Mesenchymal stem cell (in vitro differentiated cells and primary cell): Measurements from ENCODE around the gene MED27.
A peak's percentile ranks its signal among the peaks of the same experiment; 100 is the strongest.
"Not testable (repeated sequence)": the region's sequence is repeated elsewhere in the genome, so short reads cannot be mapped to it uniquely, and the experiment has no call there.

Experiments used
- DNase-seq: peaks from one replicate; pipeline ENCODE4 v3.0.0-alpha.2; 2013
- H2AFZ ChIP-seq: one replicate; pipeline ENCODE4 v1.6.1; 2013; ENCODE audit warnings: low read depth, mild to moderate bottlenecking, control low read depth, inconsistent platforms, low read length, moderate library complexity
- H2AK5ac ChIP-seq: 2 replicates; pipeline ENCODE4 v1.6.1; 2013; ENCODE audit warnings: low read length, moderate library complexity, mild to moderate bottlenecking, inconsistent platforms; ENCODE audit not compliant: severe bottlenecking
- H2BK120ac ChIP-seq: one replicate; pipeline ENCODE4 v1.6.1; 2013; ENCODE audit warnings: low read depth, mild to moderate bottlenecking, inconsistent platforms, low read length, moderate library complexity
- H2BK12ac ChIP-seq, 2 experiments: one replicate each; pipeline ENCODE4 v1.6.1; 2013; ENCODE audit warnings: inconsistent platforms in 2 of 2, low read length in 2 of 2, mild to moderate bottlenecking in 2 of 2, moderate library complexity in 2 of 2, control low read depth in 1 of 2
- H2BK15ac ChIP-seq: one replicate; pipeline ENCODE4 v1.6.1; 2013; ENCODE audit warnings: mild to moderate bottlenecking, low read depth, inconsistent platforms; ENCODE audit not compliant: poor library complexity, severe bottlenecking
- H2BK5ac ChIP-seq: 2 replicates; pipeline ENCODE4 v1.6.1; 2013; ENCODE audit warnings: low read depth, mild to moderate bottlenecking, low read length, control low read depth, inconsistent platforms; ENCODE audit not compliant: poor library complexity, severe bottlenecking
- H3K14ac ChIP-seq, 2 experiments: one replicate each; pipeline ENCODE4 v1.6.1; 2013; ENCODE audit warnings: inconsistent platforms in 2 of 2, low read length in 2 of 2, control low read depth in 1 of 2, mild to moderate bottlenecking in 1 of 2, moderate library complexity in 1 of 2
- H3K18ac ChIP-seq, 2 experiments: one replicate each; pipeline ENCODE4 v1.6.1; 2013; ENCODE audit warnings: inconsistent platforms in 2 of 2, low read length in 2 of 2, control low read depth in 1 of 2, low read depth in 1 of 2, mild to moderate bottlenecking in 1 of 2
- H3K23ac ChIP-seq, 2 experiments: one replicate each; pipeline ENCODE4 v1.6.1; 2013; ENCODE audit warnings: inconsistent platforms in 2 of 2, low read length in 2 of 2, mild to moderate bottlenecking in 2 of 2, moderate library complexity in 2 of 2, control low read depth in 1 of 2
- H3K27ac ChIP-seq: 2 replicates; pipeline ENCODE4 v1.5.1; 2013; ENCODE audit warnings: mild to moderate bottlenecking, moderate library complexity, low read length, control low read depth, inconsistent platforms; ENCODE audit not compliant: poor library complexity, severe bottlenecking
- H3K27me3 ChIP-seq, 2 experiments: 2 replicates each; pipeline versions ENCODE4 v1.6.1 to v1.7.0; 2013; ENCODE audit warnings: low read length in 2 of 2, mild to moderate bottlenecking in 2 of 2, moderate library complexity in 2 of 2, control low read depth in 1 of 2, inconsistent platforms in 1 of 2; ENCODE audit not compliant: control insufficient read depth in 1 of 2, insufficient read depth in 1 of 2
- H3K36me3 ChIP-seq, 2 experiments: 2 replicates each; pipeline versions ENCODE4 v1.6.1 to v1.7.0; 2013; ENCODE audit warnings: low read length in 2 of 2, control low read depth in 1 of 2, inconsistent platforms in 1 of 2, low read depth in 1 of 2, mild to moderate bottlenecking in 1 of 2; ENCODE audit not compliant: insufficient read depth in 2 of 2, control insufficient read depth in 1 of 2
- H3K4ac ChIP-seq, 2 experiments: one replicate each; pipeline ENCODE4 v1.6.1; 2013; ENCODE audit warnings: inconsistent platforms in 2 of 2, low read length in 2 of 2, mild to moderate bottlenecking in 2 of 2, moderate library complexity in 2 of 2, control low read depth in 1 of 2, low read depth in 1 of 2
- H3K4me1 ChIP-seq: 2 replicates; pipeline ENCODE4 v1.6.1; 2013; ENCODE audit warnings: low read depth, low read length, control low read depth; ENCODE audit not compliant: control insufficient read depth, insufficient read depth
- H3K4me2 ChIP-seq: 2 replicates; pipeline ENCODE4 v1.6.1; 2013; ENCODE audit warnings: low read length, mild to moderate bottlenecking, inconsistent platforms; ENCODE audit not compliant: poor library complexity, severe bottlenecking
- H3K4me3 ChIP-seq, 2 experiments: 2 replicates each; pipeline versions ENCODE4 v1.5.1 to v1.7.0; 2013; ENCODE audit warnings: low read length in 2 of 2, mild to moderate bottlenecking in 2 of 2, control low read depth in 1 of 2, low read depth in 1 of 2; ENCODE audit not compliant: insufficient read depth in 1 of 2
- H3K79me1 ChIP-seq: replicated peaks from 2 replicates; pipeline ENCODE4 v1.6.1; 2013; ENCODE audit warnings: mild to moderate bottlenecking, control low read depth, low read length, inconsistent platforms; ENCODE audit not compliant: poor library complexity, severe bottlenecking
- H3K9ac ChIP-seq: 2 replicates; pipeline ENCODE4 v1.7.0; 2013; ENCODE audit warnings: mild to moderate bottlenecking, low read length, moderate library complexity
- H3K9me3 ChIP-seq: 2 replicates; pipeline ENCODE4 v1.7.0; 2013; ENCODE audit warnings: mild to moderate bottlenecking, low read length; ENCODE audit not compliant: control insufficient read depth
- H4K8ac ChIP-seq: one replicate; pipeline ENCODE4 v1.6.1; 2013; ENCODE audit warnings: inconsistent platforms, mild to moderate bottlenecking, low read length, moderate library complexity
- H4K91ac ChIP-seq: one replicate; pipeline ENCODE4 v1.6.1; 2013; ENCODE audit warnings: mild to moderate bottlenecking, low read length, inconsistent platforms
- WGBS: methylation state at CpG from one replicate; pipeline ENCODE4 v1.1.7; 2013; ENCODE audit warnings: mixed read lengths; 5-methylcytosine and 5-hydroxymethylcytosine counted together

MED27 gene

DNA sequence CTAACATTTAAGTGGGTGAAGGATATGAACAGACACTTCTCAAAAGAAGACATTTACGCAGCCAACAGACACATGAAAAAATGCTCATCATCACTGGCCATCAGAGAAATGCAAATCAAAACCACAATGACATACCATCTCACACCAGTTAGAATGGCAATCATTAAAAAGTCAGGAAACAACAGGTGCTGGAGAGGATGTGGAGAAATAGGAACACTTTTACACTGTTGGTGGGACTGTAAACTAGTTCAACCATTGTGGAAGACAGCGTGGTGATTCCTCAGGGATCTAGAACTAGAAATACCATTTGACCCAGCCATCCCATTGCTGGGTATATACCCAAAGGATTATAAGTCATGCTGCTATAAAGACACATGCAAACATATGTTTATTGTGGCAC is 69.5 kb downstream of the MED27 start:
- H2AK5ac ChIP-seq, H3K14ac ChIP-seq, H3K9me3 ChIP-seq, H4K8ac ChIP-seq, H4K91ac ChIP-seq, H2BK120ac ChIP-seq, H3K27me3 ChIP-seq, H2BK5ac ChIP-seq, H3K4me3 ChIP-seq, DNase-seq, H2BK12ac ChIP-seq, H3K9ac ChIP-seq, H3K18ac ChIP-seq, H3K23ac ChIP-seq, H3K4me2 ChIP-seq, H2AFZ ChIP-seq, H2BK15ac ChIP-seq, H3K27ac ChIP-seq, H3K4ac ChIP-seq: not testable (repeated sequence)
- Histone ChIP-seq H3K4me1 (peaks cover 13% of the 10 kb centered on the region), H3K36me3 (peaks cover 3 to 17% of the 10 kb centered on the region in 2 experiments), H3K79me1 (peaks cover 15% of the 10 kb centered on the region)
- no CpG with 5 or more reads among the region's 2 CpGs for WGBS

DNA sequence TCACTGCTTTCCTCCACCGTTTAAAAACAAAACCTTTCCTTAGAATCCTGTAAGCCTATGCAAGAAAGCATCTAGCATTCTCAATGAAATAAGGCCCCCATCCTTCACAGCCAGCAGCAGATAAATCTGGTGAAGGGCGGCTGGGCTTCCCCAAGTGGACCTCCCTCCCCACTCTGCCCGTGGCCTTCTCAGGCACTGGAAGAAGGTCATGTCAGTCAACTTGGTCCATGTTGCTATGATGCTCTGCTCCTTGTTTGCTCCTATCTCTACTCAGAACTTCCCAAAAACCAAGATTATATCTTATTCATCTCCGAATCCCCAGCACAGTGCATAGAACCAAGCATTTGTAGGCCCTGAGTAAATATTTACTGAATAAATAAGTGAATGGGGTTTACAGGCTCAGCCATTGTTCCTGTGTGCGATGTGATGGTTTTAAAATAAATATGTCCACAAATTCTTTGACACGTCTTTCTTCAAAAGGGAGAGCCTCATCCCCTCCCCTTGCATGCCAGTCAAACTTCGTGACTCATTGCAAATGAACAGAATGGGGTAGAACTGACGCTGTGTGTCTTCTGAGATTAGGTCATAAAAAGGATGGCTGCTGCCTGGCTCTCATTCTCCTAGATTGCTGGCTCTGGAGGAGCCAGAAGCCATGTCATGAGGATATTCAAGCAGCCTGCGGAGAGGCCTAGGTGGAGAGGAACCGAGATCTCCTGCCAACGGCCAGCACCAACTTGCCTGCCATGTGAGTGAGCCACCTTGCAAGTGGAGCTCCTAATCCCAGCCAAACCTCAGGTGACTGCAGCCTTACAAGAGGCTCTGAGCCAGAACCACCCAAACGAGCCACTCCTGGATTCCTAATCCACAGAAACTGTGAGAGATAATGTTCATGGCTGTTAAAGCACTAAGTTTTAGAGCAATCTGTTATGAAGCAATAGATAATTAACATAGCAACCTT is 70.5 kb downstream of the MED27 start:
- Histone ChIP-seq H3K9ac (no peak overlapping the region), H2AFZ (no peak overlapping the region), H3K4ac (peak overlapping the region in 1 of 2 experiments; percentile 35), H3K18ac (peak overlapping the region in 1 of 2 experiments; percentile 29), H3K36me3 (peaks cover 3 to 17% of the 10 kb centered on the region in 2 experiments), H2BK5ac (no peak overlapping the region), H3K23ac (peak overlapping the region in 1 of 2 experiments; percentile 87), H3K4me2 (peak overlapping the region; percentile 34), H3K4me3 (no peak overlapping the region), H3K4me1 (peaks cover 18% of the 10 kb centered on the region), H2BK15ac (no peak overlapping the region), H3K9me3 (no peaks in the 10 kb centered on the region), H3K27ac (peak overlapping the region; percentile 75), H2AK5ac (peak overlapping the region; percentile 31), H2BK12ac (peak overlapping the region; percentile 12 to 67), H3K79me1 (peaks cover 22% of the 10 kb centered on the region), H4K91ac (no peak overlapping the region), H4K8ac (peak overlapping the region; percentile 12), H3K14ac (no peak overlapping the region), H2BK120ac (no peak overlapping the region), H3K27me3 (no peaks in the 10 kb centered on the region)
- 67% methylated on average over 9 of the region's 12 CpGs for WGBS
- no peak for DNase-seq

DNA sequence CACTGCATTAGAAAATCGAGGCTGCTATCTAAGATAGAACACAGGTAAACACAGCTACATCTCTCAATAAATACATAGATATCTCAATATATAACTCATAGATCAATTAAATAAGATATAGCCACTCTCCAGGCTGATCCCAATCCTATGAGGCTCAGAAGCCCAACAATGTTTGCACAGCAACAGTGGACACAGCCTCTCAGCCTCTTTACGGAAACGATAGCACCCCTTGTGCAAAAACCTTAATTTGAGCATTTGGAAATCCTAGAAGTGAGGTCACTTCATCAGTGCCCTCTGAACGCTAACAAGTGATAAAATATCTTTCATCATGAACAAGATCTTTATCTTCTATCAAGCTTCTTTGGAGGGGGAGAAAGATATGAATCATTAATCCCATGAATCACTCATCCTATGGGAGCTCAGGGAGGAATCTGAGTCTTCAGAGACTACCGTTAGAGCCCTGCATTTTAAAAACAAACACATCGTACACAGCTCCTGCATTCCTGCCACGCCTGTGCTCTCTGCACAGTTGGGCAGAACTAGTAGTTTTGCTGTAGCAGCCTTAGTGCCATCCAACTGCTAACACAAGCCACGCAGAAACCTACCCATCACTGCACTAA is 71.4 kb downstream of the MED27 start:
- peak overlapping the region in 1 of 2 experiments; percentile 35 for H3K4ac ChIP-seq
- no peak overlapping the region for H2BK15ac ChIP-seq
- H4K8ac ChIP-seq = no peak overlapping the region
- peak overlapping the region in 1 of 2 experiments; percentile 97 for H3K14ac ChIP-seq
- H3K79me1 ChIP-seq = peaks cover 25% of the 10 kb centered on the region
- no peak overlapping the region for H3K23ac ChIP-seq
- H3K36me3 ChIP-seq = peaks cover 3 to 11% of the 10 kb centered on the region in 2 experiments
- H3K9me3 ChIP-seq = no peaks in the 10 kb centered on the region
- DNase-seq = peak; percentile 47
- peak overlapping the region; percentile 1 for H2BK5ac ChIP-seq
- H3K18ac ChIP-seq = no peak overlapping the region
- peak overlapping the region; percentile 75 for H3K27ac ChIP-seq
- peak overlapping the region; percentile 34 for H3K4me2 ChIP-seq
- no peak overlapping the region for H2AFZ ChIP-seq
- H2BK120ac ChIP-seq = no peak overlapping the region
- H3K27me3 ChIP-seq = no peaks in the 10 kb centered on the region
- H3K9ac ChIP-seq = no peak overlapping the region
- no peak overlapping the region for H2AK5ac ChIP-seq
- H2BK12ac ChIP-seq = peak overlapping the region in 1 of 2 experiments; percentile 21
- no peak overlapping the region for H3K4me3 ChIP-seq
- WGBS = 30% methylated on average over 6 of the region's 8 CpGs
- no peak overlapping the region for H4K91ac ChIP-seq
- H3K4me1 ChIP-seq = peaks cover 20% of the 10 kb centered on the region
